ENCODE data around the gene KIAA1958.

Gene KIAA1958

DNA sequence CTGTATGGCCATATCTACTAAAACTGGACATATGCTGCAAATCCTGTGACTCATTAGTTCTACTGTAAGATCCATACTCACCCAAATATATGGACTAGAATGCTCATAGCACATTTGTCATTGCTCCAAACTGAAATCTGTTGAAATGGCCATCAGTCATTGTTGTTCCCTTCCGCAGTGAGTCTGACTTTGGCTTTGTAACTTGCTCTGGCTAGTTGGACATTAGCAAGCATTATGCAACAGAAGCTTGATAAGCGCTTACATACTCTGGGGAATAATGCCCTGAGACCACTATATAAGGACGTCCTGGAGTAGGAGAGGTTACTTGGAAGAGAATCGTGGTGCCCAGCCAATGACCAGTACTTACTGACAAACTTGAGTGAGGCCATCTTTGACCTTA lies 9.0 kb downstream of the KIAA1958 start:
- no peak for DNase-seq (ENCODE audit: low read depth)
- TF ChIP-seq CTCF (IDR thresholded peaks at IDR 0.05; ENCODE audit: control insufficient read depth, insufficient read depth, low read depth, low read length, missing control alignments), result no peak
- H3K4me3 ChIP-seq (ENCODE audit: control insufficient read depth, low read depth, low read length), result no peak overlapping the region

DNA sequence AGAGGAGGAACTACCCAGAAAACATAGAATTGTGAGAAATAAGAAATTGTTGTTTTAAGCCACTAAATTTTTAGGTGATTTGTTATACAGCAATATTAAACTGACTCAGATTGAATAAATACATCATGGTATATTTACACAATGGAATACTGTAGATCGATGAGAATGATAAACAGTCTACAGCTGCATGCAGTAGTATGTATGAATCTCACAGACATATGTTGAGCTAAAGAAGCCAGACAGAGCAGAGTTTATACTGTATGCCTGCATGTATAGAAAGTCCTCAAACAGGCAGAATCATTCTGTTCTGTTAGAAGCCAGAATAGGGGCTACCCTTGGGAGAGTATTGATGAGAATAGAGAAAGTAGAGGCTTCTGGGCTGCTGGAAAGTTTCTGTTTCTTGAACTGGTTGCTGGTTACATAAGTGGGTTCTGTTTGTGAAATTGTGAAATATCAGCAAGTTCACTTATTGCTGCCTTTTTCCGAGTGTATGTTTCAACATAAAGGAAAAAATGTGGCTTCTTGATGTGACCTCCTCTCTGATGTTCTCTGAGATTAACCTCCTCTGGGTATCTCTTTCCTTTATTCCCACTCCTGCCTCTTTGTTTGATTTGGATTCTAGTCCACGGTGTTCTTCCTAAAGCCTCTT lies 9.6 kb downstream of the KIAA1958 start:
- H3K4me3 ChIP-seq (ENCODE audit: control insufficient read depth, low read depth, low read length), result no peak overlapping the region
- no peak for TF ChIP-seq CTCF (IDR thresholded peaks at IDR 0.05; ENCODE audit: control insufficient read depth, insufficient read depth, low read depth, low read length, missing control alignments)
- DNase-seq (ENCODE audit: low read depth), result no peak

- no peak overlapping the region for H3K4me3 ChIP-seq (ENCODE audit: control insufficient read depth, low read depth, low read length)
- DNase-seq (ENCODE audit: low read depth), result no peak
- no peak for TF ChIP-seq CTCF (IDR thresholded peaks at IDR 0.05; ENCODE audit: control insufficient read depth, insufficient read depth, low read depth, low read length, missing control alignments)
Observed at GRCh38 chr9:112500842-112501241, 14.2 kb downstream of the KIAA1958 start.

DNA sequence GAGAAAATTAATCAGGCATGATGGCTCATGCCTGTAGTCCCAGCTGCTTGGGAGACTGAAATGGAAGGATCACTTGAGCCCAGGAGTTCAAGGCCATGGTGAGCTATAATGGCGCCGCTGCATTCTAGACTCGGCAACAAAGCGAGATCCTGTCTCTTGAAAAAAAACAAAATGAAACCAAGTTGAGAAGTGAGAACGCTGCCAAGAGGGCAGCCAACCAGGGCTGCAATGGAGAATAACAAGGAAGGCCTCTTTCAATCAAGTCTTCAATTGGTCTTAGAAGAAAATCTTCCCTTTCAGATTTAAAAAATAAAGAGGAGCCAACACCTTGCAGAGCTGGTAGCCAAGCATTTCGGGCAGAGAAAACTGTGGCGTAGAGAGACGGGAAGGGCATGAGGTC lies 14.7 kb downstream of the KIAA1958 start:
- no peak for TF ChIP-seq CTCF (IDR thresholded peaks at IDR 0.05; ENCODE audit: control insufficient read depth, insufficient read depth, low read depth, low read length, missing control alignments)
- H3K4me3 ChIP-seq (ENCODE audit: control insufficient read depth, low read depth, low read length), result no peak overlapping the region
- DNase-seq (ENCODE audit: low read depth), result no peak

GRCh38 chr9:112502175-112502946 lies 15.7 kb downstream of the KIAA1958 start:
- no peak overlapping the region for H3K4me3 ChIP-seq (ENCODE audit: control insufficient read depth, low read depth, low read length)
- no peak for DNase-seq (ENCODE audit: low read depth)
- TF ChIP-seq CTCF (IDR thresholded peaks at IDR 0.05; ENCODE audit: control insufficient read depth, insufficient read depth, low read depth, low read length, missing control alignments), result no peak

DNA sequence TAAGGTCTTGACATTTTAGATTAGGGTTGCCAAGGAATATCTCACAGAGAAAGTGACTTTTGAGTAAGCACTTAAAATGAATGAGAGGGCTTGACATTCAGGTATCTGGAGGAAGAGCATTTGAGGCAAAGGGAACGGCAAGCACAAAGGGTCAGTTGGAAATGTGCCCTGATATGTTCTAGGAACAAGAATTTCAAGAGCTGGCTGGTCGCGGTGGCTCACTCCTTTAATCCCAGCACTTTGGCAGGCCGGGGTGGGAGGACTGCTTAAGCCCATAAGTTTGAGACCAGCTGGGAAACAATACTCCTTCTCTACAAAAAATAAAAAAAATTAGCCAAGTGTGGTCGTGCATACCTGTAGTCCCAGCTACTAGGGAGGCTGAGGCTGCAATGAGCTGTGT lies 16.5 kb downstream of the KIAA1958 start:
- no peak overlapping the region for H3K4me3 ChIP-seq (ENCODE audit: control insufficient read depth, low read depth, low read length)
- TF ChIP-seq CTCF (IDR thresholded peaks at IDR 0.05; ENCODE audit: control insufficient read depth, insufficient read depth, low read depth, low read length, missing control alignments), result no peak
- no peak for DNase-seq (ENCODE audit: low read depth)
